GM21526 (cell line): ENCODE data around the gene DDX27.

Experiments
- ATAC-seq: cut with Tn5 transposase; IDR thresholded peaks from one replicate; pipeline ENCODE4 v1.9.1; 2021; ENCODE audit warnings: moderate library complexity; ENCODE audit not compliant: unreplicated experiment, low FRiP score

Gene DDX27

GRCh38 chr20:49245921-49246740 is 26.9 kb downstream of the DDX27 start:
- no peak for ATAC-seq

- no peak for ATAC-seq
Observed at GRCh38 chr20:49247169-49247723, 28.0 kb downstream of the DDX27 start.

DNA sequence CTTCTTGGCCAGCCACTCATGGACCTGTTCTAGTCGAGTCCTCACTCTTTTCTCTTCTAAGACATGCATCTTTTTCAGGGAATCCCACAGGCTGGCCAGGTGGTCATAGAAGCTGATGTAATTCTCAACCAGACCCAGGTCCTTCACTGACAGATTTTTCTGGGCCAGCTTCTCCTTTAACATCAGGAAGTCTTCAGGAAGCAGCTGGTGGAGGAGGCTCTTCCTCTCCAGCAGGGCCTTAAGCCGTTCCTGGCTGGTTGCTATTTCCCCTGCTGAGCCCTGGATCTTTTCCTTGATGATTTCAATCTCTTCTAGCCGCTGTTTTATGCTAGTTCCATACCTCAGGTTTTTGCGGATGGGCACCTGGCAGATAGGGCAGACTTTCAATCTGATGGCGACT is 28.6 kb downstream of the DDX27 start:
- ATAC-seq = no peak

DNA sequence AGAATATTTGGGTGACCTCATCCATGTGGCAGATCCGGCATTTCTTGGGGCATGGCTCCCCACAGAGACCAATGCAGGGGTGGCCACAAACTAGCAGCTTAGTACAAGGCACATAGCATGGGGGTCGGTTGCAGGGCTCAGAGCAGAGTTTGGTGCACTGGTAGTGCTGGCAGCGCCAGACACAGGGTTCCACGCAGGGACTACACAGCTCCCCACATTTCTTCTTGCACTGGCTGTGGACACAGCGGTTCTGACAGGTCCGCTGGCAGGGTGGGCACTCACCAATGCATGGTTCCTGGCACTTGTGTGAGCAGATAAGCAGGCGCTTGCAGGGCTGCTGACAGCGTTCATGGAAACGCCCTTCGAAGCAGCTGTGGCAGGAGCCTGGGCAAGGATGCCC is 29.1 kb downstream of the DDX27 start:
- no peak for ATAC-seq

GRCh38 chr20:49248879-49249665 is 29.9 kb downstream of the DDX27 start:
- ATAC-seq = no peak

DNA sequence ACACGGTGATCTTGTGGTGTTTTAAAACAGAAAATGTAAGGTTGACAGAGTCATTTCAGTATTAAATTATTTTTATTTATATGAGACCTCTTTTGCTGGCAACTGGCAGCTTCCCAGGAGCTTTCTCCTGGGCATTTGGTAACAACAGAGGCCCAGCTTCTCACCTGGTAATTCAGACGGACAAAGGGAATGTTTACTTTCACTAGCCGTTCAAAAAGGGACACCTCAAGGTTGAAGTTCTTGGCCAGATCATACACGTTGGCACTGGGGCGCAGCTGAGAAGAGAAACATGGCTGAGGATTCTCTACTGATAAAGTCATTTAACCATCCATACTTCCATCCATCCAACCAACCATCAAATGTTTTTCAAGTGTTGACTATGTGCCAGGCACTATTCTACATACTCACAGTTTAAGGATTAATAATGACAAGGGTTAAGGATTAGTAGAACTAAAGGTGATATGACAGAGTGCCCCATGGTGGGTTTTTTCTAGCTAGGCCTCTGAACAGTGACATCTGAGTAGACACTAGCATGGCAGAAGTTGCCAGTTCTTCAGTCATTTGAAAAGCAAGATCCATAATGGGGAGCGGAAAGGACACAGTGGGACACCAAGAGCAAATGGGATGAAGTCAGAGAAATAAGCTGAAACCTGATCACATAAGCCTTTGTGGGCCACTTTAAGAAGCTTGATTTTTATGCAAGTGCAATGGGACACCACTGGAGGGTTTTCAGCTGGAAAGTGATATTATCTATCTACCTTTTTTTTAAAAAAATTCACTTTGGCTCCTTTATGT is 33.5 kb downstream of the DDX27 start:
- ATAC-seq = no peak

DNA sequence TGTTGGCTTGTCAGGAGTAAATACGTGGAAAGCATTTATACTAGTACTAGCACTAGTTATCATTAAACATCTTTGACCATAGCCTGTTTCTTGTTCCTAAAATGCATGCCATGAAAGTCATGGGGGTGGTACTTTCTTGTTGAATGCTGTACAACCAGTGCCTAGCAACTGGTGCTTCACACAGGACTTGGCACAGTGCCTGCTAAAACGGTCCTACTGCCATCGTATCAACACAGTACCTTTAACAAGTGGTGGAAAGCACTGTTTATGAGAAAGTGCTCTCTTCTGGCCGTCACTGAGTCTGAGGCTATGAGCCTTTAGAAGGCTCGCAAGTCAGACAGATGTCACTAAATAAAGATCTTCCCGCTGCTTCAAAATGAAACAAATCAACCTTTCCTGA is 37.0 kb downstream of the DDX27 start:
- ATAC-seq = no peak

DNA sequence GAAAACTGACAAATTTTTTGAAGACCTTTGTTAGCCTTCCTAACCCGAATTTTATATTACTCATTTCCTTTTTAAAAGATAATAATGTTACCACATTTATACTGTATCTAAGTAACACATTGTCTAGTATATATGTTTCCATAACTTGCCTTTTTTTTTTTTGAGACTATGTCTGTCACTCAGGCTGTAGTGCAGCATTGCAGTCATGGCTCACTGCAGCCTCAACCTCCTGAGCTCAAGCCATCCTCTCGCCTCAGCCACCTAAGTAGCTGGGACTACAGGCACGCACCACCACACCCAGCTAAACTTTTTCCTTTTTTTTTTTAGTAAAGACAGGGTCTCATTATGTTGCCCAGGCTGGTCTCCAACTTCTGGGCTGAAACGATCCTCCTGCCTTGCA is 40.1 kb downstream of the DDX27 start:
- no peak for ATAC-seq

- no peak for ATAC-seq
Observed at GRCh38 chr20:49259799-49260198, 40.6 kb downstream of the DDX27 start.

DNA sequence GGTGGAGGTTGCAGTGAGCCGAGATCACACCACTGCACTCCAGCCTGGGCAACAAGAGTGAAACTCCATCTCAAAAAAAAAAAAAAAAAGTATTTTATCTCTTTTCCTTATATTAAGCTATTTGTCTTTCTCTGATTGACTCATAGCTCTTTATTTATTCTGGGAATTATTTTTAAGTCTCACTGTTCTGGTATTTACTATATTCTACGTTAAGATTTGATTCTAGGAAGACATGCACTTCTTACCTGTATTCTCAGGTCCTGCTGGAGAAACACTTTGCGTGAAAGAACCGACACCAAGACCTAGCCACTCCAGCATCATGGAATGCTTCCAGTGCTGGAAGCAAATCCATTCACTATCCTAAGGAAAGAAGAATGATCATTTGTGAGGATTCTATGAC is 41.0 kb downstream of the DDX27 start:
- ATAC-seq = no peak

GRCh38 chr20:49261173-49261572 is 42.0 kb downstream of the DDX27 start:
- ATAC-seq = no peak

GRCh38 chr20:49262444-49262843 is 43.2 kb downstream of the DDX27 start:
- no peak for ATAC-seq

- no peak for ATAC-seq
Observed at GRCh38 chr20:49267327-49267726, 48.1 kb downstream of the DDX27 start.

DNA sequence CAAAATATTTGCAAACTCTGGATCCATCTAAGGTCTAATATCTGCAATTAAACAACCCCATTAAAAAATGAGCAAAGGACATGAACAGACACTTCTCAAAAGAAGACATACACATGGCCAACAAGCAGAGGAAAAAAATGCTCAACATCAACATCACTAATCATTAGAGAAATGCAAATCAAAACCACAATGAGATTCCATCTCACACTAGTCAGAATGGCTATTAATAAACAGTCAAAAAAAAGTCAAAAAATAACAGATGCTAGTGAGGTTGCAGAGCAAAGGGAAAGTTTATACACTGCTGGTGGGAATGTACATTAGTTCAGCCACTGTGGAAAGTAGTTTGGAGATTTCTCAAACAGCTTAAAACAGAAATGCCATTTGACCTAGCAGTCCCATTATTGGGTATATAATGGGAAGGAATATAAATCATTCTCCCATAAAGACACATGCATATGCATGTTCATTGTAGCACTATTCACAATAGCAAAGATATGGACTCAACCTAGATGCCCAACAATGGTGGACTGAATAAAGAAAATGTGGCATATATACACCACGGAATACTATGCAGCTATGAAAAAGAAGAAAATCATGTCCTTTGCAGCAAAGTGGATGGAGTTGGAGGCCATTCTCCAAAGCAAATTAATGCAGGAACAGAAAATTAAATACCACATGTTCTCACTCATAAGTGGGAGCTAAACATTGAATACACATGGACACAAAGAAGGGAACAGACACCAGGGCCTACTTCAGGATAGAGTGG is 49.6 kb downstream of the DDX27 start:
- ATAC-seq = no peak

GRCh38 chr20:49270177-49270576 is 51.0 kb downstream of the DDX27 start:
- ATAC-seq = no peak

DNA sequence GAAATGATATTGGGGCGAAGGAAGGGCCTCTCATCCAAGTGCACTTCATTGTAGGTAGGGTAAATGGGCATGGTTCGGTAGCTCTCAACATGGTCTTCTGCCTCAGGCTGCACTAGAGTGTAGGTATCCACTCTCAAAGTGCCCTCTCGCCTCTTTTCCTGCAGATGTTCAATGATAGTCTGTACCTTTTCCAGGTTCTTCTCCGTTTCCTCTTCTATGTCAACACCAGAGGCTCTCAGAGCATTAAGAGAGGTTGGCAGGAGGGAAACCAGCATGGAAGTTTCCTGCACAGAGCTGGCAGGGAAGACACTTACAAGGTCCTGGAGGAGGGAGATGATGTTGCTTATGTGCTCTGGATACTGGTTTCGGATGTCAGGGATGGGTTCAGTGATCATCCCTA is 51.5 kb downstream of the DDX27 start:
- no peak for ATAC-seq

GRCh38 chr20:49272654-49273053 is 53.4 kb downstream of the DDX27 start:
- ATAC-seq = no peak

GRCh38 chr20:49273696-49274277 is 54.6 kb downstream of the DDX27 start:
- ATAC-seq = no peak

DNA sequence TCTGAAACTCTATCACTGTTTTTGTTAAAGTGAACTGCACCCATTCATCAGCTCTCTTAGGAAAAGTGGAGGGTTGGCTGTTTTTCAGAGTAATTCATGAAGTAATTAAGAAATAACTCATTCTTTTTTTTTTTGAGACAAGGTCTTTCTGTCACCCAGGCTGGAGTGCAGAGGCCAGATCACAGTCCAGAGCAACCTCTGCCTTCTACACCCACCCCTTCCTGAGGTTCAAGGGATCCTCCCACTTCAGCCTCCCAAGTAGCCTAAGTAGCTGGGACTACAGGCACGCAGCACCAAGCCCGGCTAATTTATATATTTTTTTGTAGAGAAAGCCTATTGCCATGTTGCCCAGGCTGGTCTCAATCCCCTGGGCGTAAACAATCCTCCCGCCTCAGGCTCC is 56.0 kb downstream of the DDX27 start:
- ATAC-seq = no peak

- no peak for ATAC-seq
Observed at GRCh38 chr20:49275636-49276035, 56.4 kb downstream of the DDX27 start.
